ENCODE measurements around the gene CIDEC.
"Not testable (repeated sequence)": the region's sequence is repeated elsewhere in the genome, so short reads cannot be mapped to it uniquely, and the experiment has no call there.

The CIDEC gene

GRCh38 chr3:9872067-9872466 lies 8.0 kb downstream of the CIDEC start:
- not testable (repeated sequence) for DNase-seq

DNA sequence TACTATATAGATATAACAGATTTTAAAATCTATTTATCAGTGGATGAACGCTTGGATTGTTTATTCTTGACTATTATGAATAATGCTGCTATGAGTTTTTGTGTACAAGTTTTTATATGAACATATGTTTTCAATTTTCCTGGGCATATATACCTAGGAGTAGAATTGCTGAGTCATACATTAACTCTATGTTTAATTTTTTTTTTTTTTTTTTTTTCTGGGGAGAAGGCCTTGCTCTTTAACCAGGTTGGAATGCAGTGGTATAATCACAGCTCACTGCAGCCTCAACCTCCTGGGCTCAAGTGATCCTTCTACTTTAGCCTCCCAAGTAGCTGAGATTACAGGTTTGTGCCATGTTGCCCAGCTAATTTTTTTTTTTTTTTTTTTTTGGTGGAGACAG lies 9.1 kb downstream of the CIDEC start:
- DNase-seq = no peak

DNA sequence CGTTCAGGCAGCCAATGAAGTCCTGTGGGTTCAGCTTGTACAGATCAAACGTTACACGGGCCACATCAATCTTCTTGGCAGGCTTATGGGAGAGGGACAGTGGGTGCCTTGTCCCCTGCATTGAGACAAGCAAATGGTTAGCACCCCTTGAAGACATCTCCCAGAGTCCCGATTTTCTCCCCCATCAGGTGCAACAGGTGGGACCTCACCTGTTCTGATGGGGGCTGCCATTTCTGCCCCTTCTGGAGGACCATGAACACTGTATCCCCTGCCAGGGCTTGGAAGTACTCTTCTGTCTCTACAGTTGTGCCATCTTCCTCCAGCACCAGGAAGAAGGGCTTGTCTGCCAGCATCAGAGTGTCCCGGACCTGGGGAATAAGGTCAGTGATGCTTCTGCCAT lies 10.1 kb downstream of the CIDEC start:
- DNase-seq = no peak

DNA sequence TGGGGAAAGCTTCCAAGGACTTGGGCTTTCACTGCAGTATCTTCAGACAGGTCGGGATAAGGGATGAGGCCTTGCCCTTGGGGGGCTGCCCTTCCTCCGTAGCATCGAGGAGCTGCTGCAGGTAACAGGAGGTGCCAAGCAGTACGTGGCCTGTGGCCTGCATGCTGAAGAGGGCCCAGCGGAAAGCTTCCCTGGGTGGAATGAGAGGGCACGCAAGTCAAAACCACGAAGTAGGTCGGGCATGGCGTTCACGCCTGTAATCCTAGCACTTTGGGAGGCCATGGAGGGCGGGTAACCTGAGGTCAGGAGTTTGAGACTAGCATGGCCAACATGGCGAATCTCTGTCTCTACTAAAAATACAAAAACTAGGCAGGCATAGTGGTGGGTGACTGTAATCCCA lies 12.9 kb downstream of the CIDEC start:
- no peak for DNase-seq

GRCh38 chr3:9866639-9867038 lies 13.4 kb downstream of the CIDEC start:
- no peak for DNase-seq

DNA sequence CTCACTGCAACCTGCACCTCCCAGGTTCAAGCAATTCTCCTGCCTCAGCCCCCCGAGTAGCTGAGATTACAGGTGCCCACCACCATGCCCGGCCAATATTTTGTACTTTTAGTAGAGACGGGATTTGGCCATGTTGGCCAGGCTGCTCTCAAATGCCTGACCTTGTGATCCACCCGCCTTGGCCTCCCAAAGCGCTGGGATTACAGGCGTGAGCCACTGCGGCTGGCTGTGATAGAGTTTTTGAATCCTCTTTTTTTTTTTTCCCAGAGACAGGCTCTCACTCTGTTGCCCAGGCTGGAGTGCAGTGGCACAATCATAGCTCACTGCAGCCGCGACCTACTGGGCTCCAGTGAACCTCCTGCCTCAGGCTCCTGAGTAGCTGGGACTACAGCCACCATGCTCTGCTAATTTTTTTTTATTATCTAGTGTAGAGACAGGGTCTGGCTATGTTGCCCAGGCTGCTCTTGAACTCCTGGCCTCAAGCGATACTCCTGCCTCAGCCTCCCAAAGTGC lies 14.9 kb downstream of the CIDEC start:
- not testable (repeated sequence) for DNase-seq

GRCh38 chr3:9864200-9864927 lies 15.7 kb downstream of the CIDEC start:
- no peak for DNase-seq

- no peak for DNase-seq
Measured at GRCh38 chr3:9863058-9863772, 16.8 kb downstream of the CIDEC start.

DNA sequence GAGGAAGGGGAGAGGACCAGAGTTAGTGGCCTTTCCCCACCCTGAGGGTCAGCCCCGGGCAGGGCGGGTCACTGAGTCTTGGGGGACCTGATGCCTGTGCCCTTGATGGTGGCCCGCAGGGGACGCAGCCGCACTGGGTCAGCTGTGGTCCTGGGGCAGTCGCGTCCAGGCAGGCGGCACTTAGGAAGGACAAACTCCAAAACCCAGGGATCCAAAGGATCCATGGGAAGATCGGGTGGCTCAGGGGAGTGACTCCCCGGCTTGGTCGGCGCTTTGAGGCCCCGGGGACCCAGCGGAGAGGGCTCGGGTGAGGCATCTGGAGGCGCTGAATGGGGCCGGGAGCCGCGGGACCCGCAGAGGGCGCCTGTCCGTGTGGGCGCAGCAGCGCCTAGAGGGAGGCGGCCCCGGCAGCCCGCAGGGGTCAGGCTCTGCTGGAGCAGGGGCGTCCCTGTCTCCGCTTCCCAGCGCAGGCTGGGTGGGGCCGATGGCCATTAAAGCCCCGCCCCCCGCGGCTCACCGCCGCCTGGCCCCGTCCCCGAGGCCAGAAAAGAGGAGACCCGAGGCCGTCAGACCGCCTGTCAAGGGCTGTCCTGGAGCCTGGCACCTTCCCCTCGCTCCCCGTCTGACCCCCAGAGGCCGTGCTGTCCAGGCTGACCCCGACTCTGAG lies 17.5 kb downstream of the CIDEC start:
- peak; percentile 43 for DNase-seq

- no peak for DNase-seq
Measured at GRCh38 chr3:9861626-9862130, 18.4 kb downstream of the CIDEC start.

DNA sequence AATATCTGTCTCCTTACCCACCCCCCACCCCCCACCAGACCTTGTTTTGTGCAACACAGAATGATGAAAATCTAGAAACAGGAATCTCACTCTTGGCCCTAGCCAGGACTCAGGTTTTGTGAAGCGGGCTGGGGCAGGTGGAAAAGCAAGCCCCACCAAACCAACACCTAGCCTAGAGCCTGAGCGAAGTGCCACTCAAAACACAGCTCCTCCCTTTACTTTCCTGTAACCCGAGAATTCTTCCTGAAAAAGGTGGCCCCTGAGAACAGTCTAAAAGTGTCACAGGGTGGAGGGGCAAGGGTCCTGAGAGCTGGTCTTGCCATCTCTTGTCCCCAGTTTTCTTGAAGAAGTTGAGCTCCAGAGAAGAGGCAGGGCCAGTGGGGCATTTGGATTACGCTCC lies 18.9 kb downstream of the CIDEC start:
- DNase-seq = no peak

GRCh38 chr3:9859530-9860025 lies 20.5 kb downstream of the CIDEC start:
- no peak for DNase-seq

- no peak for DNase-seq
Measured at GRCh38 chr3:9855594-9855993, 24.5 kb downstream of the CIDEC start.

- DNase-seq = not testable (repeated sequence)
Measured at GRCh38 chr3:9854291-9854940, 25.6 kb downstream of the CIDEC start.

GRCh38 chr3:9852528-9852927 lies 27.5 kb downstream of the CIDEC start:
- DNase-seq = no peak

DNA sequence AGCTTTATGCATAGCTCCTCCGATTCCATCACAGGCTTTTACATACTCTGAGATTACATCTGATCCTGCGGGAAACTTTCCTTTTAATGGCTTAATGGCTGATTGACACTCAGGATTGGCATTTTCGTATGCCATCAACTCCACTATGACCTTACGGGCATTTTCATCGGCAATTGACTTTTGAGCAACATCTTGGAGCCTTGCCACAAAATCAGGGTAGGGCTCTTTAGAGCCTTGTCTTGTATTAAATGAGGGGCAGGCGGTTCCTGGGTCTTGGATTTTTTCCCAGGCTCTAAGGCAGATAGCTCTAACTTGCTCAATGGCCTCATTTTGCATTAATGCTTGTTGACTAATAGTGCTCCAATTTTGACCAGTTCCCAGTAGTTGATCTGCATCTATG lies 28.1 kb downstream of the CIDEC start:
- DNase-seq = not testable (repeated sequence)

GRCh38 chr3:9851383-9851782 lies 28.7 kb downstream of the CIDEC start:
- not testable (repeated sequence) for DNase-seq

DNA sequence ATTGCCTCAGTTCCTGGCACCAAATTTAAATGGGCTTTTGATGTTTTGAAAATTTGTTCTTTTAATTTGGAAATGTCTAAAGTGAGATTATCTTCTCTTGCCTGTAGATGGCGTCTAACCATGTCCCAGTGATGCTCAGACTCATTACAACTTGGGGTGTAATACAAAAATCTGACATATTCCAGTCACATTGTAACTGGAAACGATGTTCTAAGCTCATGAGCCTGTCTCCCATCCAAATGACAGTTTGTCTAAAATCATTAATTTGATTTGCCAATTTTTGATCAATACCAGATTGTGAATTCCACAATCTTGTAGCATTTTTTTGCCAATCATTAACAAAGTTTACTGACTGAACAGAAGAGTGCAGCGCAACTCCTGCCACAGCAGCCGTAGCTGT lies 31.2 kb downstream of the CIDEC start:
- not testable (repeated sequence) for DNase-seq

DNA sequence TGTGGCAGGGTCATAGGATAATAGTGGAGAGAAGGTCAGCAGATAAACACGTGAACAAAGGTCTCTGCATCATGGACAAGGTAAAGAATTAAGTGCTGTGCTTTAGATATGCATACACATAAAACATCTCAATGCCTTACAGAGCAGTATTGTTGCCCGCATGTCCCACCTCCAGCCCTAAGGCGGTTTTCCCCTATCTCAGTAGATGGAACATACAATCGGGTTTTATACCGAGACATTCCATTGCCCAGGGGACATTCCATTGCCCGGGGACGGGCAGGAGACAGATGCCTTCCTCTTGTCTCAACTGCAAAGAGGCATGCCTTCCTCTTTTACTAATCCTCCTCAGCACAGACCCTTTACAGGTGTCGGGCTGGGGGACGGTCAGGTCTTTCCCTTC lies 32.2 kb downstream of the CIDEC start:
- not testable (repeated sequence) for DNase-seq

- DNase-seq = no peak
Measured at GRCh38 chr3:9846931-9847488, 33.0 kb downstream of the CIDEC start.

- DNase-seq = no peak
Measured at GRCh38 chr3:9846231-9846630, 33.8 kb downstream of the CIDEC start.

DNA sequence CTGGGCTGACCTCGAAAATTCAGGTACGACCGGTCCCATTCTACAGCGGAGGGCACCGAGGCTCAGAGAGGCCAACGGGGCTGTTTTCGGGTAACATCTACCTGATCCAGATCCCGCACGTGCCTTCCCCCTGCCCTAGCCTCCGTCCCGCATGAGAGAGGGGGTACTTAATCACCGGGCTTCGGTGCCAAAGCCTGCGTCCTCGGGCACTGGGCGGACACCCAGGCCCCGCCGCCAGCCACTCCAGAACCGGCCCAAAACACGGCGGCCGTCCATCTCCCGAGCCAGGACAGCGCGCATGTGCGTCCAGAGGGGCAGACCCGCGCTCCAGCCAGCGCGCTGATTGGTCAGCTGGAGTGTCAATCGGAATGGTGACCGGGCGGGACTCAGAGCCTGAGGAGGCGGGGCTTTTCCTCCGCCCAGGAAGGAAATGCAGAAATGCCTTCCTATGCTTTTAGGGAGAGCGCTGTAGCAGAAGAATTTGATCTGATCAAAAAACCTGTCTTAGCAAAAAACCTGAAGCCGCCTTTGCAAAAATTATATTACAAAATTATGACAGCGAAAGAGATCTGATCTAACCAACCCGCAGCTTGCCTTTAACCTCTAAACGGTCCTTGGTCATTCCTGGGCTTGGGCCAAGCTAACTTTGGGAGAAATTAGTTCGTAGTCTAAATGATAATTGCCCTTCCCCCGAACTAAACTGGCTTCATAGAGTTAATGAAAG lies 36.2 kb downstream of the CIDEC start, which contains the start of gene RPUSD3:
Gene RPUSD3 (minus strand): TSS at position 294 of the 724 bp plus-strand sequence. CDS start 18 bp downstream, at position 276.
- peak; percentile 93 for DNase-seq

Measured in activated naive CD4-positive, alpha-beta T cell treated with anti-CD3 and anti-CD28 coated beads, Interleukin-2, amount 50 U/mL, for 16 hours (primary cell).